Measurements from ENCODE around the gene MAGEA8.
"Not testable (repeated sequence)": the region's sequence is repeated elsewhere in the genome, so short reads cannot be mapped to it uniquely, and the experiment has no call there.

DNA sequence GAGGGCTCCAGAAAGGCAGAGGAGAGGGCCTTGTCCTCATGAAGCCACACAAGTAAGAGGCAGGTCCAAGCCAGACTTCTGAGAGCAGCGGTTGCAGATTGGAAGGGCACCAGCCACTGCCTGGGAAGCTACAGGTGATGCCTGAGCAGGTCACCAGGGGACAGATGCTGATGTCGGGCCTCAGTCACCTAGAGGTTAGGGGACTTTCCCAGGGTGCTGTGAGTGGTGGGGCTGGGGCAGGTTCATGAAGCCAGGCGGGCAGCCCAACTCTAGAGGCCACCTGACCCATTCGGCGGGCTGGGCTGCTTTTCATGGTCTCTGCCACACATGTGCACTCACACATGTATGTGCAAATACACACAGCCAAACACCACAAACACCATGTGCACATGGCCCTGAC is 52.0 kb downstream of the MAGEA8 start:
- TF ChIP-seq POLR2A (IDR thresholded peaks at IDR 0.05), result not testable (repeated sequence)
- TF ChIP-seq, protein P1, sequence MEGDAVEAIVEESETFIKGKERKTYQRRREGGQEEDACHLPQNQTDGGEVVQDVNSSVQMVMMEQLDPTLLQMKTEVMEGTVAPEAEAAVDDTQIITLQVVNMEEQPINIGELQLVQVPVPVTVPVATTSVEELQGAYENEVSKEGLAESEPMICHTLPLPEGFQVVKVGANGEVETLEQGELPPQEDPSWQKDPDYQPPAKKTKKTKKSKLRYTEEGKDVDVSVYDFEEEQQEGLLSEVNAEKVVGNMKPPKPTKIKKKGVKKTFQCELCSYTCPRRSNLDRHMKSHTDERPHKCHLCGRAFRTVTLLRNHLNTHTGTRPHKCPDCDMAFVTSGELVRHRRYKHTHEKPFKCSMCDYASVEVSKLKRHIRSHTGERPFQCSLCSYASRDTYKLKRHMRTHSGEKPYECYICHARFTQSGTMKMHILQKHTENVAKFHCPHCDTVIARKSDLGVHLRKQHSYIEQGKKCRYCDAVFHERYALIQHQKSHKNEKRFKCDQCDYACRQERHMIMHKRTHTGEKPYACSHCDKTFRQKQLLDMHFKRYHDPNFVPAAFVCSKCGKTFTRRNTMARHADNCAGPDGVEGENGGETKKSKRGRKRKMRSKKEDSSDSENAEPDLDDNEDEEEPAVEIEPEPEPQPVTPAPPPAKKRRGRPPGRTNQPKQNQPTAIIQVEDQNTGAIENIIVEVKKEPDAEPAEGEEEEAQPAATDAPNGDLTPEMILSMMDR (IDR thresholded peaks at IDR 0.05), result not testable (repeated sequence)
